Keratinocyte (primary cell): ENCODE measurements around the gene CTDSPL.

ENCODE experiments used
- CTCF ChIP-seq, 3 experiments: IDR thresholded peaks in 1 of 3; conservative IDR thresholded peaks in 1 of 3; optimal IDR thresholded peaks in 1 of 3; 2 replicates in 2 of 3; 3 replicates in 1 of 3; pipeline versions ENCODE3 to v1.5.1; 2011; ENCODE audit warnings: low read length in 3 of 3, mild to moderate bottlenecking in 3 of 3, moderate library complexity in 2 of 3, control low read depth in 1 of 3, inconsistent platforms in 1 of 3; ENCODE audit not compliant: insufficient read depth in 2 of 3; ENCODE audit errors: extremely low read depth in 1 of 3
- EZH2 ChIP-seq: IDR thresholded peaks from one replicate; pipeline ENCODE4 v1.6.1; 2012; ENCODE audit warnings: inconsistent platforms, mild to moderate bottlenecking, low read length, moderate library complexity

- no peak for TF ChIP-seq CTCF (optimal IDR thresholded peaks at IDR 0.05 in 1 of 3, IDR thresholded peaks at IDR 0.05 in 1 of 3, conservative IDR thresholded peaks at IDR 0.05 in 1 of 3; ENCODE audit: extremely low read depth in 1 of 3, insufficient read depth in 2 of 3, low read length in 3 of 3)
- TF ChIP-seq EZH2: no peak
Observed at GRCh38 chr3:37871858-37872257, 10.2 kb downstream of the CTDSPL start.
